ENCODE results near the gene ZNF888.

Gene ZNF888

DNA sequence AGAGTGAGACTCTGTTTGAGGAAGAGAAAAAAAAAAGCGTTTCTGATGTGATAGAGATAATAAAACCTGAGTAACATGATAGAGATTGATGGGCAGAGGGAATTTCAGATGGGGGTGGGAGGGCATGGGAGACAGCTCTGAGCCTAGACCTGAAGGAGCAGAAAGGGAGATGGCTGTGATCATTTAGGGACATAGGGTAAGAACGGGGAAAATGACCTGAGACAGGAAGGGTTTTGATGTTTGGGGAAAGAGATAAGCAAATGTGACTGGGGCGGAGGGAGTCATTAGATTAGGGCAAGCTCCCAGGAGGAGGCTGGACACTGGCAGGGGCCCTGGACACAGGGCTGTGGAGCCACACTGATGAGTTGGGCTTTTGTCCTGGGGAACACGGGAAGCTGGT, 31.9 kb downstream of the ZNF888 start:
- TF ChIP-seq GABPA (IDR thresholded peaks at IDR 0.05; ENCODE audit: low read depth) (no peak), SPI1 (IDR thresholded peaks at IDR 0.05; ENCODE audit: borderline replicate concordance, low read depth) (no peak), POLR2AphosphoS5 (IDR thresholded peaks at IDR 0.05; ENCODE audit: low read depth) (no peak)
- TF ChIP-seq, protein P1, sequence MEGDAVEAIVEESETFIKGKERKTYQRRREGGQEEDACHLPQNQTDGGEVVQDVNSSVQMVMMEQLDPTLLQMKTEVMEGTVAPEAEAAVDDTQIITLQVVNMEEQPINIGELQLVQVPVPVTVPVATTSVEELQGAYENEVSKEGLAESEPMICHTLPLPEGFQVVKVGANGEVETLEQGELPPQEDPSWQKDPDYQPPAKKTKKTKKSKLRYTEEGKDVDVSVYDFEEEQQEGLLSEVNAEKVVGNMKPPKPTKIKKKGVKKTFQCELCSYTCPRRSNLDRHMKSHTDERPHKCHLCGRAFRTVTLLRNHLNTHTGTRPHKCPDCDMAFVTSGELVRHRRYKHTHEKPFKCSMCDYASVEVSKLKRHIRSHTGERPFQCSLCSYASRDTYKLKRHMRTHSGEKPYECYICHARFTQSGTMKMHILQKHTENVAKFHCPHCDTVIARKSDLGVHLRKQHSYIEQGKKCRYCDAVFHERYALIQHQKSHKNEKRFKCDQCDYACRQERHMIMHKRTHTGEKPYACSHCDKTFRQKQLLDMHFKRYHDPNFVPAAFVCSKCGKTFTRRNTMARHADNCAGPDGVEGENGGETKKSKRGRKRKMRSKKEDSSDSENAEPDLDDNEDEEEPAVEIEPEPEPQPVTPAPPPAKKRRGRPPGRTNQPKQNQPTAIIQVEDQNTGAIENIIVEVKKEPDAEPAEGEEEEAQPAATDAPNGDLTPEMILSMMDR (IDR thresholded peaks at IDR 0.05; ENCODE audit: insufficient read depth, low read length) = no peak
- TF ChIP-seq, protein P2, sequence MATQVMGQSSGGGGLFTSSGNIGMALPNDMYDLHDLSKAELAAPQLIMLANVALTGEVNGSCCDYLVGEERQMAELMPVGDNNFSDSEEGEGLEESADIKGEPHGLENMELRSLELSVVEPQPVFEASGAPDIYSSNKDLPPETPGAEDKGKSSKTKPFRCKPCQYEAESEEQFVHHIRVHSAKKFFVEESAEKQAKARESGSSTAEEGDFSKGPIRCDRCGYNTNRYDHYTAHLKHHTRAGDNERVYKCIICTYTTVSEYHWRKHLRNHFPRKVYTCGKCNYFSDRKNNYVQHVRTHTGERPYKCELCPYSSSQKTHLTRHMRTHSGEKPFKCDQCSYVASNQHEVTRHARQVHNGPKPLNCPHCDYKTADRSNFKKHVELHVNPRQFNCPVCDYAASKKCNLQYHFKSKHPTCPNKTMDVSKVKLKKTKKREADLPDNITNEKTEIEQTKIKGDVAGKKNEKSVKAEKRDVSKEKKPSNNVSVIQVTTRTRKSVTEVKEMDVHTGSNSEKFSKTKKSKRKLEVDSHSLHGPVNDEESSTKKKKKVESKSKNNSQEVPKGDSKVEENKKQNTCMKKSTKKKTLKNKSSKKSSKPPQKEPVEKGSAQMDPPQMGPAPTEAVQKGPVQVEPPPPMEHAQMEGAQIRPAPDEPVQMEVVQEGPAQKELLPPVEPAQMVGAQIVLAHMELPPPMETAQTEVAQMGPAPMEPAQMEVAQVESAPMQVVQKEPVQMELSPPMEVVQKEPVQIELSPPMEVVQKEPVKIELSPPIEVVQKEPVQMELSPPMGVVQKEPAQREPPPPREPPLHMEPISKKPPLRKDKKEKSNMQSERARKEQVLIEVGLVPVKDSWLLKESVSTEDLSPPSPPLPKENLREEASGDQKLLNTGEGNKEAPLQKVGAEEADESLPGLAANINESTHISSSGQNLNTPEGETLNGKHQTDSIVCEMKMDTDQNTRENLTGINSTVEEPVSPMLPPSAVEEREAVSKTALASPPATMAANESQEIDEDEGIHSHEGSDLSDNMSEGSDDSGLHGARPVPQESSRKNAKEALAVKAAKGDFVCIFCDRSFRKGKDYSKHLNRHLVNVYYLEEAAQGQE (IDR thresholded peaks at IDR 0.05; ENCODE audit: insufficient replicate concordance, low read depth) = no peak
- no peak overlapping the region for H3K27ac ChIP-seq (replicated peaks)
- H3K27me3 ChIP-seq (ENCODE audit: insufficient read depth, poor library complexity, severe bottlenecking) = no peaks in the 10 kb centered on the region
- H3K4me3 ChIP-seq (replicated peaks; ENCODE audit: insufficient read depth, low read length) = no peak overlapping the region
- DNase-seq (ENCODE audit: low read depth in 1 of 2, low spot score in 1 of 2) = no peak

DNA sequence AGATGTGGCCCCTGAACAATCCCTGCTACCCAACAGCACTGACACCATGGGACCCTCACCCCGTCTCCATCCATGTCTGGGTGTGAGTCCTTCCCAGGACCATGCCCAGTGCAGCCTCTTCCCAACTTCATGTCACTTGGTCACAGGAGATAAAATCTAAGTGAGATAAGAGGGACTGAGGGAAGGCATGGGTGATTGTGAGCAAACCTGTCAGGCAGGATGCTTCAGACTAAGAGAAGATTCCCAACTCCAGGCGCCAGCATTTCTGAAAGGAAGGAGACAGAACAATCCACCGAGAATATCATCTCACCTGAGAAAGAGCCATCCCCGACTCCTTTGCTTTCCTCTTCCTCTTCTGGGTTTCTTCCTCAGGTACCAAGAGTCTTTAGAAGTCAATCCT, 33.3 kb downstream of the ZNF888 start:
- Histone ChIP-seq H3K27ac (replicated peaks) (no peak overlapping the region), H3K27me3 (ENCODE audit: insufficient read depth, poor library complexity, severe bottlenecking) (no peaks in the 10 kb centered on the region), H3K4me3 (replicated peaks; ENCODE audit: insufficient read depth, low read length) (no peak overlapping the region)
- DNase-seq (ENCODE audit: low read depth in 1 of 2, low spot score in 1 of 2) = no peak
- TF ChIP-seq POLR2AphosphoS5 (IDR thresholded peaks at IDR 0.05; ENCODE audit: low read depth) = no peak
- TF ChIP-seq, protein P2 (IDR thresholded peaks at IDR 0.05; ENCODE audit: insufficient replicate concordance, low read depth) = no peak
- no peak for TF ChIP-seq GABPA (IDR thresholded peaks at IDR 0.05; ENCODE audit: low read depth)
- TF ChIP-seq SPI1 (IDR thresholded peaks at IDR 0.05; ENCODE audit: borderline replicate concordance, low read depth) = no peak
- TF ChIP-seq, protein P1 (IDR thresholded peaks at IDR 0.05; ENCODE audit: insufficient read depth, low read length) = no peak

DNA sequence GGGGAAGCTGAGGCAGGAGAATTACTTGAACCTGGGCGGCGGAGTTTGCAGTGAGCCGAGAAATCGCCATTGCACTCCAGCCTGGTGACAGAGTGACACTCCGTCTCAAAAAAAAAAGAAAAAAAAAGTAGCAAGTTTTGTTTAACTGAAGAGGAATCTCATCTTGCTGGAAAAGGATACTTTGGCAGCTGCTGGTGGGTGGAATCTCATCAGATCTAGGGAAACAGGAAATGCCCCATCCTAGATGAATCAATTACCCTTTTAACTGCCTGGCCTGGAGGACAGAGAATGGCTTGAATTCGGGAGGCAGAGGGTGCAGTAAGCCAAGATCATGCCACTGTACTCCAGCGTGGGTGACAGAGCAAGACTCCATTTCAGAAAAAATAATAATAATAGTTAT, 34.2 kb downstream of the ZNF888 start:
- Histone ChIP-seq H3K27me3 (ENCODE audit: insufficient read depth, poor library complexity, severe bottlenecking) (no peaks in the 10 kb centered on the region), H3K27ac (replicated peaks) (no peak overlapping the region), H3K4me3 (replicated peaks; ENCODE audit: insufficient read depth, low read length) (no peak overlapping the region)
- TF ChIP-seq SPI1 (IDR thresholded peaks at IDR 0.05; ENCODE audit: borderline replicate concordance, low read depth) = no peak
- TF ChIP-seq, protein P2 (IDR thresholded peaks at IDR 0.05; ENCODE audit: insufficient replicate concordance, low read depth) = no peak
- no peak for TF ChIP-seq POLR2AphosphoS5 (IDR thresholded peaks at IDR 0.05; ENCODE audit: low read depth)
- no peak for TF ChIP-seq GABPA (IDR thresholded peaks at IDR 0.05; ENCODE audit: low read depth)
- TF ChIP-seq, protein P1 (IDR thresholded peaks at IDR 0.05; ENCODE audit: insufficient read depth, low read length) = no peak
- DNase-seq (ENCODE audit: low read depth in 1 of 2, low spot score in 1 of 2) = no peak

Data from HL-60 (cell line).